Activated CD4-positive, alpha-beta T cell treated with anti-CD3 and anti-CD28 coated beads for 48 hours (primary cell): ENCODE measurements around the gene FUS.
"Not testable (repeated sequence)": the region's sequence is repeated elsewhere in the genome, so short reads cannot be mapped to it uniquely, and the experiment has no call there.

Source experiments
- DNase-seq: peaks from one replicate; pipeline ENCODE4 v3.0.0-alpha.2; 2020

Gene FUS

GRCh38 chr16:31179747-31180459, at the start of gene FUS:
Gene FUS, plus strand, starts transcription at chr16:31180139. Its CDS starts 76 bp downstream, at chr16:31180215.
- DNase-seq, result peak; percentile 93

GRCh38 chr16:31130336-31130891, 49.5 kb upstream of the FUS start:
- DNase-seq, result no peak

GRCh38 chr16:31130899-31131298, 49.0 kb upstream of the FUS start:
- DNase-seq, result no peak

GRCh38 chr16:31131416-31131815, 48.5 kb upstream of the FUS start:
- no peak for DNase-seq

- DNase-seq, result no peak
Measured at GRCh38 chr16:31131841-31132271, 48.1 kb upstream of the FUS start.

- DNase-seq, result no peak
Measured at GRCh38 chr16:31132303-31132979, 47.5 kb upstream of the FUS start.

- DNase-seq, result no peak
Measured at GRCh38 chr16:31133046-31133501, 46.9 kb upstream of the FUS start.

GRCh38 chr16:31134091-31134571, 45.8 kb upstream of the FUS start:
- no peak for DNase-seq

- DNase-seq, result no peak
Measured at GRCh38 chr16:31134625-31135534, 45.1 kb upstream of the FUS start.

GRCh38 chr16:31135535-31136286, 44.2 kb upstream of the FUS start, which contains the start of gene PRSS8:
Gene PRSS8, minus strand, starts transcription at chr16:31135727. Its CDS starts 229 bp downstream, at chr16:31135498.
- DNase-seq, result no peak

GRCh38 chr16:31136287-31136662, 43.7 kb upstream of the FUS start:
- no peak for DNase-seq

- not testable (repeated sequence) for DNase-seq
Measured at GRCh38 chr16:31136822-31137499, 43.0 kb upstream of the FUS start.

GRCh38 chr16:31138621-31139578, 41.0 kb upstream of the FUS start:
- DNase-seq, result no peak

- not testable (repeated sequence) for DNase-seq
Measured at GRCh38 chr16:31141071-31141469, 38.9 kb upstream of the FUS start.

GRCh38 chr16:31141489-31142108, 38.3 kb upstream of the FUS start:
- no peak for DNase-seq

- peak; percentile 99 for DNase-seq
Measured at GRCh38 chr16:31142109-31143010, 37.6 kb upstream of the FUS start.

- DNase-seq, result no peak
Measured at GRCh38 chr16:31143011-31143693, 36.8 kb upstream of the FUS start.

GRCh38 chr16:31143694-31144148, 36.2 kb upstream of the FUS start:
- no peak for DNase-seq
